Measurements from ENCODE around the gene GLUL.
A peak's percentile ranks its signal among the peaks of the same experiment; 100 is the strongest.

Gene GLUL

DNA sequence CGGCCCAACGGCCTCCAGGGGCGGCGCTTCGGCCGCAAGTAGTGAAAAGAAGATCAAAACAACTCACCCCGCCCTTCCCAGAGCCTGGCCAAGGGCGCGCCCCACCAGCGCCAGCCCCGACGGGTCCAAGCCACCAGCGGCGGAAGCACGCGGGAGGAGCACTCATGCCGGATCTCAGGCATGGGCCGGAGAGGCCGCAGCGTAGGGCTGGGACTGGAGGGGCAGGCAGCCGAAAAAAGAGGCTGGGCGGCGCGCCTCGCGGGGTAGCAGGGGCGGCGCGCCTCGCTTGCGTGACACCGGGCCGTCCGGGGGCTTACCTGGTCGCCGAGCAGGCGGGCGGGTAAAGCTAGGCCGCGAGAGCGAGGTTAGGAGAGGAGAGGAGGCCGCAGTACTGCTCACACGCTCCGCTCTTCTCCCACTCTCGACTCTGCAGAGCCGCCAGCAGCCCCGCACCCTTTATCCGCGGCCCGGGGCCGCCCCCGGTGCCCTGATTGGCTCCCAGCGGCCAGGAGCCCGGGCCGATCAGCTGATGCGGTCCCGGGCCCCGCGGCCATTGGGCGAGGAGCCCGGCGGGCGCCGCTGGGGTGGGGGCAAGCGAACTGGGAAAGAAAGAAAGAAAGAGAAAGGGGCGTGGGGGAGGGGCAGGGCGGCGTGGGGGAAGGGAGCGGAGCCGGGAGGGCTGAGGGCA, at the start of gene GLUL:
TSS of gene GLUL (minus strand) at position 429 of the 688 bp plus-strand sequence. CDS start 3,053 bp downstream, outside the sequence.
- Histone ChIP-seq H3K4me1 (ENCODE audit: control insufficient read depth in 1 of 2, insufficient read depth in 2 of 2, low read length in 2 of 2) (peaks cover 3 to 17% of the 10 kb centered on the region in 2 donors), H3K27ac (ENCODE audit: low read length) (peak within 1 kb of the TSS; percentile 88), H3K27me3 (ENCODE audit: low read depth, low read length) (no peaks in the 10 kb centered on the region), H3K4me3 (ENCODE audit: low read depth in 1 of 2, low read length in 2 of 2) (peak within 1 kb of the TSS; percentile 94 to 98), H3K36me3 (ENCODE audit: control insufficient read depth in 1 of 2, insufficient read depth in 2 of 2, low read length in 2 of 2) (peaks cover 22 to 23% of the 10 kb centered on the region in 2 donors), H3K9me3 (ENCODE audit: control insufficient read depth in 1 of 2, low read length in 2 of 2) (no peaks in the 10 kb centered on the region)

DNA sequence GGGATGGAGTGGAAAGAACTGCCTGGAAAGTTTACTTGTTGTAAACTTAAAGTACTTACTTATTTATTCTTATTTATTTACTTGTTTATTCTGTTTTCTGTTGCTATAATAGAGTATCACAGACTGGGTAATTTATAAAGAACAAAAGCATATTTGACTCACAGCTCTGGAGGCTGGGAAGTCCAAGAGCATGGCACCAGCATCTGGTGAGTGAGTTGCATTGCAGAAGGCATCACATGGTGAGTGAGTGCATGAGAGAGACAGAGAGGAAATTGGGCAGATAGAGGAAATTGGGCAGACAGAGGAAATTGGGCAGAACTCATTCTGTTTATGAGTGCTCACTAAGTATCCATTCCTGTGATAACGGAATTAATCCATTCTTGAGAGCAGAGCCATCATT, 46.7 kb upstream of the GLUL start:
- Histone ChIP-seq H3K27ac (ENCODE audit: low read length) (no peak overlapping the region), H3K27me3 (ENCODE audit: low read depth, low read length) (no peaks in the 10 kb centered on the region), H3K9me3 (ENCODE audit: control insufficient read depth in 1 of 2, low read length in 2 of 2) (peaks cover 0 to 7% of the 10 kb centered on the region in 2 donors), H3K4me3 (ENCODE audit: low read depth in 1 of 2, low read length in 2 of 2) (no peak overlapping the region), H3K36me3 (ENCODE audit: control insufficient read depth in 1 of 2, insufficient read depth in 2 of 2, low read length in 2 of 2) (no peaks in the 10 kb centered on the region), H3K4me1 (ENCODE audit: control insufficient read depth in 1 of 2, insufficient read depth in 2 of 2, low read length in 2 of 2) (no peaks in the 10 kb centered on the region)

DNA sequence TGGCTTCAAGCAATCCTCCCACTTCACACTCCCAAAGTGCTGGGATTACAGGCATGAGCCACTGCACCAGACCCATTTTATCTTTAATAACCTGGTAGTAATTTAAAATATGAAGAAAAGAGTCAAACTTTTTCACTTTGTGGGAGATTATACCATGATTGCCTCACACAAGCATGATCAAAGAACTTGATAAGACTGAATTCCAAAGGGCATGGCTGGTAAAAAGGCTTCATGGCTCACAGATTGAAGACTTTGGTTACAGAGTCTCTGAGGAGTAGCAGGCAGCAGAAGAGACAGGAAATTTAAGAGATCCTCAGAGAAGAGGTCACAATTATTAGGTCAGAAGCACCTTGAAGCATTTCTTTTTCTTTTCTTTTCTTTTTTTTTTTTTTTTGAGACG, 42.0 kb upstream of the GLUL start:
- no peaks in the 10 kb centered on the region for H3K27me3 ChIP-seq (ENCODE audit: low read depth, low read length)
- H3K36me3 ChIP-seq (ENCODE audit: control insufficient read depth in 1 of 2, insufficient read depth in 2 of 2, low read length in 2 of 2), result no peaks in the 10 kb centered on the region
- no peak overlapping the region for H3K27ac ChIP-seq (ENCODE audit: low read length)
- H3K4me3 ChIP-seq (ENCODE audit: low read depth in 1 of 2, low read length in 2 of 2), result no peak overlapping the region
- no peaks in the 10 kb centered on the region for H3K4me1 ChIP-seq (ENCODE audit: control insufficient read depth in 1 of 2, insufficient read depth in 2 of 2, low read length in 2 of 2)
- H3K9me3 ChIP-seq (ENCODE audit: control insufficient read depth in 1 of 2, low read length in 2 of 2), result peaks cover 0 to 6% of the 10 kb centered on the region in 2 donors

DNA sequence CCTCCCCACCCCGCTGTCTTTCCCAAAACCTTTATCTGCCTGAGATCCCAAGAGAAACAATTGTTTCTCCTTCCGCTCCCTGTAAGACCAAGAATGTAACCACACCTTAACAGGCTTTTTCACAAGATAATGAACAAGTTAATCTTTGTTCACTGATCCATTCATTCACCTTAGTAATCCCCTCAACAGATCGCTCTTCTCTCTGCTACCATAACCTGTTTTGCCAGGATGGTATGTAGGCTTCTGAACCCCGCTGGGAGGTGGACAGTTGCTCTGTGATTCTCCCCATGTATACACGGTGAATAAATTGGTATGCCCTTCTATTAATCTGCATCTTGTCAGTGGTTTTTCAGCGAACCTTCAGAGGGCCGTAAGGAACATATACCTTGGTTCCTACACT, 39.7 kb upstream of the GLUL start:
- Histone ChIP-seq H3K27ac (ENCODE audit: low read length) (no peak overlapping the region), H3K4me3 (ENCODE audit: low read depth in 1 of 2, low read length in 2 of 2) (no peak overlapping the region)

DNA sequence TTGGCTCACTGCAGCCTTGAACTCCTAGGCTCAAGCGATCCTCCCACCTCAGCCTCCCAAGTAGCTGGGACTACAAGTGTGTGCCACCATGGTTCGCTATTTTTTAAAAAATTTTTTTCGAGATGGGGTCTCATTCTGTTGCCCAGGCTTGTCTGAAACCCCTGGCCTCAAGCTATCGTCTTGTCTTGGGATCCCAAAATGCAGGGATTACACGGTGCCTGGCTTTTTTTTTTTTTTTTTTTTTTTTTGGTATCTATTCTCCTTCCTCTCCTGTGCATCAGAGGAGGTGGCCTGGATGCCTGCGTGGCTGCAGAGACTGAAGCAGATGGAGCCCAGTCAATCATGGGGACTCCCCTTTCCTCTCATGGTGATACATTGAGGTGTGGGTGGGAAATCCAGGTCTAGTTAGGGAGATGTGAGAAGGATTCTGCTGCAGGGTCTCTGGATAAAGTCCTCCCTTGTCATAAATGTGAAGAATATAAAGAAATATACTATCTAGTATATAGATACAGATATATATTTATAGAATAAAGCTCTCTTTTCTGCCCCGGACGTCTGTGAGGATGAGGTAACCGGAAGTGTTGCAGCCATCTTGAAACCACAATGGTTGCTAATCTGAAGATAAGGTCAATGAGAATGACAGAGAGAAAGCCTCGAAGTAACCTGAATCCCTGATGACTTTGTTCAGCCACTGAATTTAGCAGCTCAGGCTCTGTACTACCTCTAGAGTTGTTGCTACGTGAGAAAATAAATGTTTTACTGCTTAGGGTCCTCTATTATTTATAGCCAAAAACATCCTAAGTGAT, 38.9 kb upstream of the GLUL start:
- Histone ChIP-seq H3K36me3 (ENCODE audit: control insufficient read depth in 1 of 2, insufficient read depth in 2 of 2, low read length in 2 of 2) (no peaks in the 10 kb centered on the region), H3K27ac (ENCODE audit: low read length) (no peak overlapping the region), H3K4me3 (ENCODE audit: low read depth in 1 of 2, low read length in 2 of 2) (no peak overlapping the region), H3K9me3 (ENCODE audit: control insufficient read depth in 1 of 2, low read length in 2 of 2) (no peaks in the 10 kb centered on the region), H3K4me1 (ENCODE audit: control insufficient read depth in 1 of 2, insufficient read depth in 2 of 2, low read length in 2 of 2) (no peaks in the 10 kb centered on the region), H3K27me3 (ENCODE audit: low read depth, low read length) (no peaks in the 10 kb centered on the region)

More for the DNA sequence above, 39.7 kb upstream of the GLUL start:
- H3K4me1 ChIP-seq (ENCODE audit: control insufficient read depth in 1 of 2, insufficient read depth in 2 of 2, low read length in 2 of 2), result no peaks in the 10 kb centered on the region
- H3K36me3 ChIP-seq (ENCODE audit: control insufficient read depth in 1 of 2, insufficient read depth in 2 of 2, low read length in 2 of 2), result no peaks in the 10 kb centered on the region
- H3K27me3 ChIP-seq (ENCODE audit: low read depth, low read length), result no peaks in the 10 kb centered on the region
- no peaks in the 10 kb centered on the region for H3K9me3 ChIP-seq (ENCODE audit: control insufficient read depth in 1 of 2, low read length in 2 of 2)

DNA sequence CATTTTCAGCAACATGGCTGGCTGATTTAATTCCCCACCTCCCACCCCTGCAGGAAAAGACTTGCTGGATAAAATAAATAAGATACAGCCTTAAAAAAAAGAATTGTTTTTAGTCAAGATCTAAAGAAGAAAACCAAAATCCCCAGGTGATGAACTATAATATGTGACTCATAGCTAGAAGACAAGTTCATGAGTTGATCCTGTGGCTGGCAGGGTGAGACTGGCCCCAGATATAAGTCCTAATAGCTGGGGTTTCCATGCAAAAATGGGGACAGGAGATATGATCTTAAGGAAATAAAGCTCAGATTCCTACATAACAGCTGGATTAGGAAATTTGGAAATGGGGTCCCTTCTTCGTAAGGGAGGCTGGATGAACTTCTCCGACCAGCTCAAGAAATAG, 36.5 kb upstream of the GLUL start:
- H3K4me1 ChIP-seq (ENCODE audit: control insufficient read depth in 1 of 2, insufficient read depth in 2 of 2, low read length in 2 of 2), result no peaks in the 10 kb centered on the region
- no peaks in the 10 kb centered on the region for H3K9me3 ChIP-seq (ENCODE audit: control insufficient read depth in 1 of 2, low read length in 2 of 2)
- H3K27me3 ChIP-seq (ENCODE audit: low read depth, low read length), result no peaks in the 10 kb centered on the region
- H3K36me3 ChIP-seq (ENCODE audit: control insufficient read depth in 1 of 2, insufficient read depth in 2 of 2, low read length in 2 of 2), result no peaks in the 10 kb centered on the region
- no peak overlapping the region for H3K27ac ChIP-seq (ENCODE audit: low read length)
- H3K4me3 ChIP-seq (ENCODE audit: low read depth in 1 of 2, low read length in 2 of 2), result no peak overlapping the region

DNA sequence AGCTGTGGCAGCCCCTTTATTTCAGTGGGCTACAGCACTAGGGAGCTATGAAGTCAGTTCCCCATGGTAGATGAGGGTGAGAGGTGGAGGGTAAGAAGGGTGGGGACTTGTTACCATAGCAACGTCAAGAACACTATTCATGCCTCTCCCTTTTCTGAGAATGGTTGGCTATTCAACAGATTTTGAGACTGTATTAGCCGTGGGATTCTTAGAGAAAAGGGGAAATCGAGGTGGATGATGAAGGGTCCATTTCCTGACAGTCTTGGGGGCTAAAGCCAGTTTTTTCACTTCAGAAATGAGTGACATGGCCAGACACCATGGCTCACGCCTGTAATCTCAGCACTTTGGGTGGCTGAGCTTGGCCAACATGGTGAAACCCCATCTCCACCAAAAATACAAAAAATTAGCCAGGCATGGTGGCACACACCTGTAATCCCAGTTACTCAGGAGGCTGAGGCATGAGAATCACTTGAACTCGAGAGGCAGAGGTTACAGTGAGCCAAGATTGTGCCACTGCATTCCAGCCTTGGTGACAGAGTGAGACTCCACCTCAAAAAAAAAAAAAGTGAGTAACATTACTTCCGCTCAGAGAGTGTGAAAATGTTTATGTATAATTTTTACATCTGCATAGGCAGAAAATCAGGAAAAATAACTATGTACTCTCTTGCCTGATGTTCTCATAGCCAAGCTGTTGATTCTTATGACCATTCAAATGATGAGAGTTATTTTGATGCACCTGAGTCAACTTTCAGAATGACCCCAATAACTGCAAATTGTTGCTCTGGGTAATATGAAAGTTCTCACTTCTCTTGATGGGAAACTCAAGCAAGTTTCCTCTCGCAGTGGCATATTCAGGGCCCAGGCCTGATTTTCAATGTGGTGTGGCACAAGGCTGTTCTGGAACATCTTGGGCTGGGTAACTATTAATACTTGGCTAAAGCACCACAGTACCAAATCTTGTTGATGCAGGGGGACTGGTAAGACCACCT, 35.1 kb upstream of the GLUL start:
- H3K4me1 ChIP-seq (ENCODE audit: control insufficient read depth in 1 of 2, insufficient read depth in 2 of 2, low read length in 2 of 2), result no peaks in the 10 kb centered on the region
- H3K9me3 ChIP-seq (ENCODE audit: control insufficient read depth in 1 of 2, low read length in 2 of 2), result no peaks in the 10 kb centered on the region
- no peak overlapping the region for H3K27ac ChIP-seq (ENCODE audit: low read length)
- no peaks in the 10 kb centered on the region for H3K27me3 ChIP-seq (ENCODE audit: low read depth, low read length)
- no peaks in the 10 kb centered on the region for H3K36me3 ChIP-seq (ENCODE audit: control insufficient read depth in 1 of 2, insufficient read depth in 2 of 2, low read length in 2 of 2)
- no peak overlapping the region for H3K4me3 ChIP-seq (ENCODE audit: low read depth in 1 of 2, low read length in 2 of 2)

DNA sequence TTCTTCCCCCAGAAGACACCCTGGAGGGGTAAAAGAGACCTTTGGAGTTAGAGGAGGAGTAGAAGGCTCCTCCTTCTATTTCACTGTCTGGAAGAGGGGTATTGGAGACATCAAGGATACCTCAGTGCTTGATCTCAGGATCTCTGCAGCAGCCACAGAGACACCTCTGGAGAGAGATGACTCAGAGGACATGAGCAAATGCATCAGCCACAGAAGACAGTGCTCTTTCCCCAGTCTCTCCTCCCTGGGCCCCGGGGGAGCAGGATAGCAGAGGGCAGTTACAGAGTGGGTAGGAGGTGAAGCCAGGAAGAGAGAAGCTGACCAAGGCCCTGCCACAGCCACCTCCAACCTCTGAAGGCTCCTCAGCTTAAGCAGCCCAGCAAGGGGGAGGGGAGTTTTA, 24.2 kb upstream of the GLUL start:
- Histone ChIP-seq H3K27ac (ENCODE audit: low read length) (no peak overlapping the region), H3K9me3 (ENCODE audit: control insufficient read depth in 1 of 2, low read length in 2 of 2) (no peaks in the 10 kb centered on the region), H3K27me3 (ENCODE audit: low read depth, low read length) (no peaks in the 10 kb centered on the region), H3K36me3 (ENCODE audit: control insufficient read depth in 1 of 2, insufficient read depth in 2 of 2, low read length in 2 of 2) (no peaks in the 10 kb centered on the region), H3K4me1 (ENCODE audit: control insufficient read depth in 1 of 2, insufficient read depth in 2 of 2, low read length in 2 of 2) (no peaks in the 10 kb centered on the region), H3K4me3 (ENCODE audit: low read depth in 1 of 2, low read length in 2 of 2) (no peak overlapping the region)

DNA sequence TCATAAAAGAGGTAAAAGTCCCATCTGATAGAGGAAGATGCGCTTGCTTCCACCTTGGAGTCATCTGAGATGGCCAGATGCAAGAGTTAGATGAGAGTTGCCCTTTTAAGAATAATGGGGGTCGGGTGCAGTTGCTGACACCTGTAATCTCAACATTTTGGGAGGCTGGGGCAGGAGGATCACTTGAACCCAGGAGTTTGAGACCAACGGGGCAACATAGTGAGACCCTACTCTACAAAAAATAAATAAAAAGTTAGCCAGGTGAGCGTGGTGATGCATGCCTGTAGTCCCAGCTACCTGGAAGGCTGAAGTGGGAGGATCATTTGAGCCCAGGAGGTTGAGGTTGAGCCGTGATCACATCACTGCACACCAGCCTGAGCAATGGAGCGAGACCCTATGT, 22.4 kb upstream of the GLUL start:
- no peaks in the 10 kb centered on the region for H3K27me3 ChIP-seq (ENCODE audit: low read depth, low read length)
- H3K4me3 ChIP-seq (ENCODE audit: low read depth in 1 of 2, low read length in 2 of 2), result no peak overlapping the region
- no peaks in the 10 kb centered on the region for H3K9me3 ChIP-seq (ENCODE audit: control insufficient read depth in 1 of 2, low read length in 2 of 2)
- no peaks in the 10 kb centered on the region for H3K4me1 ChIP-seq (ENCODE audit: control insufficient read depth in 1 of 2, insufficient read depth in 2 of 2, low read length in 2 of 2)
- no peaks in the 10 kb centered on the region for H3K36me3 ChIP-seq (ENCODE audit: control insufficient read depth in 1 of 2, insufficient read depth in 2 of 2, low read length in 2 of 2)
- H3K27ac ChIP-seq (ENCODE audit: low read length), result no peak overlapping the region

DNA sequence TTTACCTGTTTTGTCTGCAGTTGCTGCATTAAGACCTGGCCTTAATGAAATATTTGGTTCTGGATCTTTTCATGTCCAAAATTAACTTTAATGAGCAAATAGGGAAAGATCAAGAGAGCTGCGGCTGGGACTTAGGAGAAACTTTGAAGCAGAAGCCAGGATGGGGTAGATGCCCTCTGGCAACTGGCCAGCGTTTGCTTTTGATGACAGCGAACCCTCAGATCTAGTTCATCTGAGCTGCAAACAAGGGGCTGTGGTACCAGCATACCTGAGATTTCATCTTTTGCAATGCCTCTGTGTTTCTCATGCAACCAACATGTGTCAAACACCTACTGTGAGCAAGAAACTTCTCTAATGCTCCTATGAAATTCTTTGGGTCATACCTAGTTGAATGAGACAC, 21.9 kb upstream of the GLUL start:
- Histone ChIP-seq H3K36me3 (ENCODE audit: control insufficient read depth in 1 of 2, insufficient read depth in 2 of 2, low read length in 2 of 2) (no peaks in the 10 kb centered on the region), H3K4me1 (ENCODE audit: control insufficient read depth in 1 of 2, insufficient read depth in 2 of 2, low read length in 2 of 2) (no peaks in the 10 kb centered on the region), H3K4me3 (ENCODE audit: low read depth in 1 of 2, low read length in 2 of 2) (no peak overlapping the region)

More for the DNA sequence above, 21.9 kb upstream of the GLUL start:
- no peaks in the 10 kb centered on the region for H3K9me3 ChIP-seq (ENCODE audit: control insufficient read depth in 1 of 2, low read length in 2 of 2)
- no peak overlapping the region for H3K27ac ChIP-seq (ENCODE audit: low read length)
- H3K27me3 ChIP-seq (ENCODE audit: low read depth, low read length), result no peaks in the 10 kb centered on the region
